Naive thymus-derived CD4-positive, alpha-beta T cell (primary cell): ENCODE data around the gene PTX4. TPM values are rescaled to one million over a fixed set of nuclear protein-coding genes. Genes with fewer than 3 reads are reported as not detected.

Experiments
- ATAC-seq: fragments of 150-1000 bp; cut with Tn5 transposase; 2 replicates; pipeline ENCODE4 v1.10.0; 2021; ENCODE audit warnings: mild to moderate bottlenecking, moderate library complexity
- CTCF ChIA-PET: fragments of 350-600 bp; sonication (Branson Sonifier 250); formaldehyde crosslinking; loops from one replicate; lab custom pipeline; 2021; ENCODE audit warnings: antibody characterized with exemption; lab: Charles Lee
- POLR2A ChIA-PET: fragments of 350-600 bp; sonication (Branson Sonifier 250); formaldehyde crosslinking; loops from one replicate; lab custom pipeline; 2021; ENCODE audit warnings: antibody characterized with exemption, inconsistent platforms; lab: Charles Lee
- DNase-seq, 9 donors: peaks; one replicate each; pipeline versions ENCODE4 v3.0.0 to v3.0.0-alpha.2; 2020 to 2022; ENCODE audit warnings: mixed read lengths in 1 of 9
- H3K27ac ChIP-seq: one replicate; pipeline ENCODE4 v1.7.0; 2013; ENCODE audit warnings: mild to moderate bottlenecking, low read depth, low read length, moderate library complexity
- H3K27me3 ChIP-seq, 2 donors: one replicate each; pipeline ENCODE4 v1.7.0; 2013; ENCODE audit warnings: low read length in 2 of 2, mild to moderate bottlenecking in 2 of 2, moderate library complexity in 2 of 2; ENCODE audit not compliant: control insufficient read depth in 2 of 2, insufficient read depth in 2 of 2
- H3K36me3 ChIP-seq, 3 experiments: 1 replicate in 2 of 3; 2 replicates in 1 of 3; pipeline ENCODE4 v1.7.0; 2013; ENCODE audit warnings: low read length in 3 of 3, mild to moderate bottlenecking in 3 of 3, moderate library complexity in 1 of 3; ENCODE audit not compliant: insufficient read depth in 3 of 3, control insufficient read depth in 2 of 3
- H3K4me1 ChIP-seq, 2 donors: one replicate each; pipeline ENCODE4 v1.7.0; 2013; ENCODE audit warnings: low read length in 2 of 2, mild to moderate bottlenecking in 2 of 2, moderate library complexity in 1 of 2; ENCODE audit not compliant: control insufficient read depth in 2 of 2, insufficient read depth in 2 of 2
- H3K4me3 ChIP-seq: 2 replicates; pipeline ENCODE4 v1.7.0; 2013; ENCODE audit warnings: mild to moderate bottlenecking, low read length
- H3K9me3 ChIP-seq, 3 experiments: 1 replicate in 2 of 3; 2 replicates in 1 of 3; pipeline ENCODE4 v1.7.0; 2013; ENCODE audit warnings: low read length in 3 of 3; ENCODE audit not compliant: control insufficient read depth in 2 of 3
- H3K27ac Mint-ChIP-seq, 9 donors: one replicate each; pipeline ENCODE4 v1.8.0; 2020 to 2022; ENCODE audit warnings: mixed read lengths in 9 of 9, mild to moderate bottlenecking in 8 of 9, moderate library complexity in 5 of 9, inconsistent platforms in 2 of 9
- H3K27me3 Mint-ChIP-seq, 5 donors: one replicate each; pipeline ENCODE4 v1.8.0; 2021 to 2022; ENCODE audit warnings: mixed read lengths in 5 of 5, mild to moderate bottlenecking in 1 of 5
- H3K36me3 Mint-ChIP-seq, 5 donors: one replicate each; pipeline ENCODE4 v1.8.0; 2020 to 2022; ENCODE audit warnings: mixed read lengths in 5 of 5, mild to moderate bottlenecking in 3 of 5, inconsistent platforms in 1 of 5
- H3K4me1 Mint-ChIP-seq, 7 donors: one replicate each; pipeline ENCODE4 v1.8.0; 2020 to 2022; ENCODE audit warnings: mixed read lengths in 7 of 7, mild to moderate bottlenecking in 3 of 7, inconsistent platforms in 1 of 7
- H3K4me3 Mint-ChIP-seq, 10 donors: one replicate each; pipeline ENCODE4 v1.8.0; 2020 to 2022; ENCODE audit warnings: mild to moderate bottlenecking in 10 of 10, mixed read lengths in 10 of 10, moderate library complexity in 6 of 10, inconsistent platforms in 2 of 10
- H3K9me3 Mint-ChIP-seq, 11 donors: one replicate each; pipeline ENCODE4 v1.8.0; 2020 to 2022; ENCODE audit warnings: mixed read lengths in 11 of 11, mild to moderate bottlenecking in 4 of 11, inconsistent platforms in 1 of 11, moderate library complexity in 1 of 11
- intact Hi-C, 2 donors: fragments of 100-400 bp; cut with micrococcal nuclease; formaldehyde crosslinking; loops; one replicate each; pipeline ENCODE4 v1.15.1; 2023
- polyA plus RNA-seq, 2 donors: library from polyadenylated mRNA; unstranded; fragments of 300-500 nt; fragmentation: Illumina TruSeq; gene quantifications; one replicate each; pipeline ENCODE4 v1.2.3, GENCODE V29; 2021
- total RNA-seq, 6 experiments: library from RNA in 5 of 6; stranded (reverse) in 5 of 6; gene quantifications; 1 replicate in 5 of 6; 2 replicates in 1 of 6; pipeline ENCODE4 v1.2.3 and lab custom pipeline; 2021 to 2026

The PTX4 gene
- total and polyA plus RNA-seq, 7 experiments from 2014 or later = 0.24 to 0.64 TPM; not detected in 5

GRCh38 chr16:1514507-1514906 is 25.8 kb upstream of the PTX4 start:
- intact Hi-C loops = no loop called here
- H3K9me3 Mint-ChIP-seq = peaks cover 0 to 12% (median 4%) of the 10 kb centered on the region in 11 donors
- H3K4me1 Mint-ChIP-seq = peaks cover 0 to 3% (median 0%) of the 10 kb centered on the region in 7 donors
- no peak overlapping the region for H3K4me3 Mint-ChIP-seq
- Histone ChIP-seq H3K4me3 (no peak overlapping the region), H3K4me1 (no peaks in the 10 kb centered on the region), H3K27me3 (no peaks in the 10 kb centered on the region), H3K9me3 (peaks cover 0 to 4% (median 0%) of the 10 kb centered on the region in 3 experiments), H3K36me3 (peaks cover 0 to 27% (median 0%) of the 10 kb centered on the region in 3 experiments), H3K27ac (no peak overlapping the region)
- DNase-seq (no peak), ATAC-seq (no peak)
- ChIA-PET CTCF (no interaction called here), POLR2A (no interaction called here)
- no peaks in the 10 kb centered on the region for H3K27me3 Mint-ChIP-seq
- peak overlapping the region in 1 of 9 donors; percentile 30 for H3K27ac Mint-ChIP-seq
- H3K36me3 Mint-ChIP-seq = peaks cover 0 to 20% (median 15%) of the 10 kb centered on the region in 5 donors

GRCh38 chr16:1512774-1513173 is 24.0 kb upstream of the PTX4 start:
- peaks cover 0 to 4% (median 0%) of the 10 kb centered on the region in 3 experiments for H3K9me3 ChIP-seq
- H3K27me3 Mint-ChIP-seq = no peaks in the 10 kb centered on the region

GRCh38 chr16:1511662-1512569 is 23.2 kb upstream of the PTX4 start:
- Mint-ChIP-seq H3K27me3 (no peaks in the 10 kb centered on the region), H3K4me1 (peaks cover 0 to 3% (median 0%) of the 10 kb centered on the region in 7 donors), H3K9me3 (peaks cover 0 to 12% (median 4%) of the 10 kb centered on the region in 11 donors), H3K36me3 (peaks cover 0 to 22% (median 15%) of the 10 kb centered on the region in 5 donors), H3K4me3 (no peak overlapping the region), H3K27ac (peak overlapping the region in 2 of 9 donors; percentile 17 to 18)
- Histone ChIP-seq H3K27me3 (no peaks in the 10 kb centered on the region), H3K9me3 (peaks cover 0 to 4% (median 0%) of the 10 kb centered on the region in 3 experiments), H3K27ac (no peak overlapping the region), H3K4me1 (no peaks in the 10 kb centered on the region), H3K4me3 (no peak overlapping the region), H3K36me3 (peaks cover 0 to 35% (median 0%) of the 10 kb centered on the region in 3 experiments)
- ATAC-seq = no peak
- CTCF ChIA-PET = no interaction called here
- POLR2A ChIA-PET = interaction anchor here (1.1 kb wide), 1 partner anchor 20 kb away, joined by 3 read pairs; no protein-coding TSS in a partner anchor
- DNase-seq = no peak
- intact Hi-C loops = no loop called here

More at GRCh38 chr16:1512774-1513173, 24.0 kb upstream of the PTX4 start:
- intact Hi-C loops = no loop called here
- Histone ChIP-seq H3K36me3 (peaks cover 0 to 26% (median 0%) of the 10 kb centered on the region in 3 experiments), H3K27ac (no peak overlapping the region), H3K27me3 (no peaks in the 10 kb centered on the region), H3K4me1 (no peaks in the 10 kb centered on the region), H3K4me3 (no peak overlapping the region)
- Mint-ChIP-seq H3K9me3 (peaks cover 0 to 12% (median 4%) of the 10 kb centered on the region in 11 donors), H3K4me3 (no peak overlapping the region), H3K27ac (peak overlapping the region in 1 of 9 donors; percentile 18), H3K4me1 (peaks cover 0 to 3% (median 0%) of the 10 kb centered on the region in 7 donors), H3K36me3 (peaks cover 0 to 20% (median 15%) of the 10 kb centered on the region in 5 donors)
- DNase-seq (no peak), ATAC-seq (no peak)
- POLR2A ChIA-PET = no interaction called here
- CTCF ChIA-PET = no interaction called here

- no peak for ATAC-seq
- no peak for DNase-seq
- peaks cover 0 to 22% (median 15%) of the 10 kb centered on the region in 5 donors for H3K36me3 Mint-ChIP-seq
- H3K9me3 ChIP-seq = peaks cover 0 to 4% (median 0%) of the 10 kb centered on the region in 3 experiments
- no peak overlapping the region for H3K4me3 Mint-ChIP-seq
- POLR2A ChIA-PET = no interaction called here
- no peak overlapping the region for H3K27ac Mint-ChIP-seq
- CTCF ChIA-PET = no interaction called here
- peaks cover 0 to 12% (median 4%) of the 10 kb centered on the region in 11 donors for H3K9me3 Mint-ChIP-seq
- H3K36me3 ChIP-seq = peaks cover 0 to 44% (median 0%) of the 10 kb centered on the region in 3 experiments
- no peak overlapping the region for H3K4me3 ChIP-seq
- H3K4me1 Mint-ChIP-seq = peaks cover 0 to 3% (median 0%) of the 10 kb centered on the region in 7 donors
- H3K27ac ChIP-seq = no peak overlapping the region
- H3K4me1 ChIP-seq = no peaks in the 10 kb centered on the region
- intact Hi-C loops = no loop called here
- H3K27me3 Mint-ChIP-seq = no peaks in the 10 kb centered on the region
- H3K27me3 ChIP-seq = no peaks in the 10 kb centered on the region
Measured at GRCh38 chr16:1510941-1511351, 22.2 kb upstream of the PTX4 start.

GRCh38 chr16:1510272-1510671 is 21.5 kb upstream of the PTX4 start:
- Histone ChIP-seq H3K36me3 (peaks cover 0 to 46% (median 0%) of the 10 kb centered on the region in 3 experiments), H3K27me3 (no peaks in the 10 kb centered on the region), H3K4me3 (no peak overlapping the region), H3K4me1 (no peaks in the 10 kb centered on the region), H3K27ac (no peak overlapping the region), H3K9me3 (peaks cover 0 to 4% (median 0%) of the 10 kb centered on the region in 3 experiments)
- Mint-ChIP-seq H3K27ac (peak overlapping the region in 1 of 9 donors; percentile 6), H3K36me3 (peaks cover 0 to 20% (median 15%) of the 10 kb centered on the region in 5 donors), H3K9me3 (peaks cover 0 to 12% (median 4%) of the 10 kb centered on the region in 11 donors), H3K4me3 (no peak overlapping the region), H3K4me1 (peaks cover 0 to 3% (median 0%) of the 10 kb centered on the region in 7 donors), H3K27me3 (no peaks in the 10 kb centered on the region)
- ChIA-PET CTCF (no interaction called here), POLR2A (no interaction called here)
- intact Hi-C loops = no loop called here
- DNase-seq (no peak), ATAC-seq (no peak)

- Mint-ChIP-seq H3K27me3 (no peaks in the 10 kb centered on the region), H3K27ac (no peak overlapping the region), H3K4me1 (peaks cover 0 to 3% (median 0%) of the 10 kb centered on the region in 7 donors), H3K36me3 (peaks cover 0 to 16% (median 10%) of the 10 kb centered on the region in 5 donors), H3K4me3 (no peak overlapping the region), H3K9me3 (peaks cover 0 to 6% (median 1%) of the 10 kb centered on the region in 11 donors)
- Histone ChIP-seq H3K27me3 (no peaks in the 10 kb centered on the region), H3K36me3 (peaks cover 0 to 46% (median 0%) of the 10 kb centered on the region in 3 experiments), H3K4me3 (no peak overlapping the region), H3K9me3 (peaks cover 0 to 3% (median 0%) of the 10 kb centered on the region in 3 experiments), H3K27ac (no peak overlapping the region), H3K4me1 (no peaks in the 10 kb centered on the region)
- intact Hi-C loops = no loop called here
- POLR2A ChIA-PET = no interaction called here
- DNase-seq = no peak
- CTCF ChIA-PET = no interaction called here
- ATAC-seq = no peak
Measured at GRCh38 chr16:1509307-1510221, 20.8 kb upstream of the PTX4 start.
